Measurements from ENCODE around the gene ZNRF1.

DNA sequence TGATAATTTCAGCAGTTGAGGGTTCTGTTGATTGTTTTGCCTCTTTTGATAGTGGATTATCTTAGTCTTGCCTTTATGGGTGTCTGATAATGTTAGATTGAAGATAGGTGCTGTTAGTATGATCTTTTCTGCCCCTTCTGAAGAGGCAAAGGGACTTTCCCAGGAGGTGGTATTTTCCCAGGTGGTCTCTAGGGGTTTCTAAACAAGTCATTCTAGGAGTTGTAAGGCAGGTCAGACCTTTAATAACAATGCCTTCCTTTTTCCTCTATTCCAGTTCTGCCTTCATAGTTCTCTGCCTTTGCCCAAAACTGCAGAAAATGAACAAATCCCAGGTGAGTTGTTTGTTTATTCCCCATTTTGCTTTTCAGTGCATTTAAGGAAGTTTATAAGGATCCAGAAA, 153.8 kb downstream of the ZNRF1 start:
- TF ChIP-seq POLR2A (IDR thresholded peaks at IDR 0.05): no peak
- TF ChIP-seq CTCF (IDR thresholded peaks at IDR 0.05): no peak
